HEK293T (cell line): ENCODE results near the gene CDH1.

Experiments
- ARNT ChIP-seq: fragments of 450-650 bp; IDR thresholded peaks from 2 replicates; pipeline ENCODE4 v1.6.1; 2017; ENCODE audit warnings: mild to moderate bottlenecking
- BHLHE40 ChIP-seq: fragments of 450-650 bp; IDR thresholded peaks from 2 replicates; pipeline ENCODE4 v1.6.1; 2016; ENCODE audit warnings: mild to moderate bottlenecking, moderate library complexity, borderline replicate concordance
- CTBP1 ChIP-seq: fragments of 450-650 bp; IDR thresholded peaks from 2 replicates; pipeline ENCODE4 v1.6.1; 2016; ENCODE audit warnings: borderline replicate concordance
- ELF4 ChIP-seq: fragments of 450-650 bp; IDR thresholded peaks from 2 replicates; pipeline ENCODE4 v1.6.1; 2017; ENCODE audit warnings: antibody characterized with exemption
- FOXM1 ChIP-seq: fragments of 450-650 bp; IDR thresholded peaks from 2 replicates; pipeline ENCODE4 v1.6.1; 2017; ENCODE audit warnings: mild to moderate bottlenecking, borderline replicate concordance
- L3MBTL2 ChIP-seq: fragments of 450-650 bp; conservative IDR thresholded peaks from 2 replicates; pipeline ENCODE4 v1.6.1; 2016; ENCODE audit warnings: mild to moderate bottlenecking
- NFRKB ChIP-seq: fragments of 450-650 bp; IDR thresholded peaks from 2 replicates; pipeline ENCODE4 v1.6.1; 2016; ENCODE audit warnings: mild to moderate bottlenecking, moderate library complexity
- TARDBP ChIP-seq: fragments of 450-650 bp; IDR thresholded peaks from 2 replicates; pipeline ENCODE4 v1.6.1; 2016
- ZNF384 ChIP-seq: fragments of 450-650 bp; IDR thresholded peaks from 2 replicates; pipeline ENCODE4 v1.6.1; 2016

- TF ChIP-seq NFRKB (no peak), FOXM1 (no peak), CTBP1 (no peak), BHLHE40 (no peak), L3MBTL2 (no peak), ELF4 (no peak), ARNT (no peak), TARDBP (no peak), ZNF384 (no peak)
Observed at GRCh38 chr16:68751160-68751559, 14.1 kb downstream of the CDH1 start.
